Left colon (tissue), 2 donors: ENCODE results near the gene FBP1. TPM values are rescaled to one million over a fixed set of nuclear protein-coding genes. Genes with fewer than 3 reads are reported as not detected.

ENCODE experiments used
- ATAC-seq: fragments of 200-7000 bp; cut with Tn5 transposase; one replicate; pipeline ENCODE4 v1.9.1; 2020; ENCODE audit warnings: mild to moderate bottlenecking, moderate library complexity
- DNase-seq, 2 donors: peaks; one replicate each; pipeline ENCODE4 v3.0.0-alpha.2; 2020
- intact Hi-C, 2 donors: fragments of 100-400 bp; cut with DNase I in 1 of 2; cut with micrococcal nuclease in 1 of 2; formaldehyde crosslinking; loops; one replicate each; pipeline versions ENCODE4 v1.11.2 to v1.14.0; 2022; cut with DNase I, micrococcal nuclease
- total RNA-seq, 2 donors: library from RNA; stranded (reverse); fragmentation: NEBNext Ultra II Directional; extraction: Animal tissue kit (Norgen Biotek cat#: 25700); gene quantifications; one replicate each; pipeline ENCODE4 v1.2.1, GENCODE V29; 2021
- donor health status: DM: no; HTN: no; CAD: no.
- donor health status: DM: yes; HTN: yes; CAD: no.

FBP1 gene
- total RNA-seq, 2 donors from 2014 or later: 53.4 to 71.6 TPM

DNA sequence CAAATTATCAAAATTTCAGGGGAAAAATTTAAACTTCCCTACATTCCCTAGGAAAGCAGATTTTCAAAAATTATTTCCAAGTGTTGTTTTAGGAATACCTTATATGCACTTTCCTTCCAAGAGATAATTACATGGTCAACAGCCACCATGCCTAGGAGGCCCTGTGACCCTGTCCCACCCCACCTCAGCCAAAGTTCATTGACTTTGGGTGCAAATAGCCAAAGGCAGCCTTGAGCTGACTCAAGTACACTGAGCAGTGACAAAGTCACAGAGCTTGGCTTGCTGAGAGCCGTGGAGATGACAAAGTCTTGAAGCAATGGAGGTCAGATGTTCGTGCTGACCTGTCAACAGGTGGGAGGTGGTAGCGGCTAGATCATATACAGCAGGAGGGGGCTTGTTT is 24.3 kb upstream of the FBP1 start:
- intact Hi-C loops: no loop called here
- DNase-seq (no peak), ATAC-seq (no peak)

GRCh38 chr9:94663140-94663539 is 23.8 kb upstream of the FBP1 start:
- DNase-seq (no peak), ATAC-seq (peak; percentile 59)
- intact Hi-C loops: no loop called here

- intact Hi-C loops: no loop called here
- DNase-seq (no peak), ATAC-seq (no peak)
Measured at GRCh38 chr9:94657021-94657725, 17.9 kb upstream of the FBP1 start.

- peak; percentile 46 for ATAC-seq
- DNase-seq: peak in 1 of 2 donors; percentile 38
- intact Hi-C loops: no loop called here
Measured at GRCh38 chr9:94656200-94656599, 16.9 kb upstream of the FBP1 start.

- no peak for ATAC-seq
- intact Hi-C loops: no loop called here
- DNase-seq: no peak
Measured at GRCh38 chr9:94655739-94656138, 16.4 kb upstream of the FBP1 start.

DNA sequence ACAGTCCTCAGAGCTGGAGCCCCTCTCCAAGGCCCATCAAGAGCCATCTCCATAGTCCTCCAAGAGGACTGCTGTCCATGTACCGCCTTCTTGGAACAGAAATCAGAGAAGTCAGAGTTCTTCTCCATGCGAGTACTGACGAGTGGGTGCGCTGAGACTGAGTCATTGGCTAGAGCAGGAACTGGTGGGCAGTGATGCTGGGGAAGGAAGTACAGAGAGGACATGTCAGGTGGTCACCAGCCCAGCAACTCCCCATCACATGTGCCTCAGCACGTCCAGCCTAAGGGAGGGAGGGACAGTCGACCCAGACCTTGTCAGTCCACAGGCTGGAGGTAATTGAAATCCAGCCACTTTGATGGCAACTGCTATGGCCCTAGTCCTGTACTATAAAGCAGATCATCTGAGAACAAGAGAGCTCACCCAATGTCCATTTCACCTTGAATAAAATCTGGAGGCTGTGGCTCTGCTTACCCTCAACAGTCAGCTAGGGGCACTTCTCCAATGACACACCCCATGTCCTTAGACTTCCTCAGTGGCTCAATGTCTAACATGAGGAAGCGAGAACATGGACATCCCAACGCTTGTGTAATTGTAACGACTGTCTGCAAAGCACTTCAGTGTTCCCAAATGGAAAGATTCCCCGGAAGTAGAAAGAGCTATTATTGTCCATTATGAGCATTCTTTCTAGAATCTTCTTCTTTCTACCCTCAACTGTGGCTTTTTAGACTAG is 15.0 kb upstream of the FBP1 start:
- intact Hi-C loops: no loop called here
- ATAC-seq (no peak), DNase-seq (no peak)

DNA sequence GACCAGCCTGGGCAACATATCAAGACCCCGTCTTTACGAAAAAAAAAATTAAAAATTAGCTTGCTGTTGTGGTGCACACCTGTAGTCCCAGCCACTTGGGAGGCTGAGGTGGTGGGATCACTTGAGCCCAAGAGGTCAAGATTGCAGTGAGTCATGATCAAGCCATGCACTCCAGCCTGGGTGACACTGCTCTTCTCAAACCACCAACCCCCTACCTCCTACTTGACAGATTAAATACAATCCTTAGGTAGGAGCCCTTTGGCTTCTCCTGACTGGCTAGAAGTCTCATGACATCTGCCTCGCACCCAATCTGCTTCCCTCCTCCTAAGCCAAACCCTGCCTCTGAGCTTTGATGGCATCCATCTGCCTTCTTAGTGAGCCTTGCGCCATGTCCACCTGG is 11.6 kb upstream of the FBP1 start:
- intact Hi-C loops: no loop called here
- no peak for ATAC-seq
- DNase-seq: no peak

GRCh38 chr9:94649100-94649819 is 9.9 kb upstream of the FBP1 start:
- DNase-seq (no peak), ATAC-seq (peak; percentile 30)
- intact Hi-C loops: no loop called here

DNA sequence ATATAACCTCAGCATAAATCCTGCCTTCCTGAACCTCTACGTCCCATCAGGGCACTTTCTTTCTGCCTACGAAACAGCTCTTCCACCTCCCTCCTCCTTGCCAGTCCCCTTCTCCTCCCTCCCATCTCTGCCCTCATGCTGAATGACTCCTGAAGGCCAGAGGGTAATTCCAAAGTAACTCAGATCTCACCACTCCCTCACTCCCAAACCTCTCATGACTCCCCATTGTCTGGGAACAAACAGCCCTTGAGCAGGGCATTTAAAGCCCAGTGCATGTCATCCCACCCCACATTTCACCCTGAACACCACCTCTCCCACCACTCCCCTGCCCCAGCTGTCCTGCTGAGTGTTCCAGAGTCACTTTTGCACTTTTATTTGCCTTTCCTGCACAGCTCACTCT is 8.9 kb upstream of the FBP1 start:
- intact Hi-C loops: no loop called here
- ATAC-seq (no peak), DNase-seq (no peak)

DNA sequence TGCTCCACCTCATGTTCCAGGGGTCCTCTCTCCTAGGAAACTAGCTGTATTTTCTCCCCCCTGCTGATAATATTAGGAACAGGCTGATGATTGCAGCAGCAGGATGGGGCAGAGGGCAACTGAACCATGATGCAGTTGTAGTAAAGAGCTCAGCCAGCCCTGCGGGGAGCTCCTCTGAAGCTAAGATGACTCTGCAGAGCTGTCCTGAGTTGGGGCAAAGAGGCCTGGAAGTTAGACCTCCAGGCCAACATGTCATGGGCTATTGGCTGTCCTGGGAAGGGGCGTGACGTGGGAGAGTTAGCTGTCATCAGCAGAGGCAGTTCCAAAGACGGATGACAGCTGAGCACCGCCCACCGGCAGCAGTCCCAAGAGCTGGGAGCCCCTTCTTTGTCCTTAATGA is 6.6 kb upstream of the FBP1 start:
- DNase-seq (no peak), ATAC-seq (no peak)
- intact Hi-C loops: no loop called here

GRCh38 chr9:94644543-94644942 is 5.2 kb upstream of the FBP1 start:
- intact Hi-C loops: no loop called here
- peak; percentile 8 for ATAC-seq
- DNase-seq: no peak

DNA sequence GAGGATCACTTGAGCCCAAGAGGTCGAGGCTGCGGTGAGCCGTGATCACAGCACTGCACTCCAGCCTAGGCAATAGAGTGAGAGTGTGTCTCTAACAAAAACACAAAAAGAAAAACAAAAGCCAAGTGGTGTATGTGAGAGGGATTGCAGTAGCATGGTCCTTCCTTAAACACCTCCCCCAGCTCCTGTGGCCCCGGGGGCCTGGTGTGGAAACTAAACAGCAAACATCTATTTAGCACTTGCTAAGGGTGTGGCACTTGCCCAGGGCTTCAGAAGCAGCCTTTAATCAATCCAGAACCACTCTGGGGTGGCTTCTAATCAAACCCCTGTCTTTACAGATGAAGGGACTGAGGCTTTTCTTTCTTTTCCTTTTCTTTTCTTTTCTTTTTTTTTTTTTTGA is 4.4 kb upstream of the FBP1 start:
- DNase-seq (no peak), ATAC-seq (no peak)
- intact Hi-C loops: no loop called here

DNA sequence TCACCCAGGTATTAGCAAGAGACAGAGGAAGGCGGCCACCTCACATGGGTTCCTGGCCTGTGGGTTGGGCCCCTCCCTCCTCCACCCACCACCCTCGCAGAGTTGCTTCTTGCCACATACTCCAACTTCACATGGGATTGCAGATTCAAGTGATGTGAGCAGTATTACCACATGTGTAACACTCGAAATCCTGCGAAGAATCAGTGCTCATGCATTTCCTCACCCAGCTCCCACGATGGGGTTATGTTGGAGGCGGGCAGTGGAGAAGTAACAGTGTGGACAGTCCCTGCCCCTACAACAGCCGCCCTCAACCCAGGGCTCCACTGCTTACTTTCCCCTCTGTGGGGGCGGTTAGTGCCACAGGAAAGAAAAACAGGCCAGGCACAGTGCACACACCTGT is 3.9 kb upstream of the FBP1 start:
- no peak for DNase-seq
- ATAC-seq: no peak
- intact Hi-C loops: no loop called here

DNA sequence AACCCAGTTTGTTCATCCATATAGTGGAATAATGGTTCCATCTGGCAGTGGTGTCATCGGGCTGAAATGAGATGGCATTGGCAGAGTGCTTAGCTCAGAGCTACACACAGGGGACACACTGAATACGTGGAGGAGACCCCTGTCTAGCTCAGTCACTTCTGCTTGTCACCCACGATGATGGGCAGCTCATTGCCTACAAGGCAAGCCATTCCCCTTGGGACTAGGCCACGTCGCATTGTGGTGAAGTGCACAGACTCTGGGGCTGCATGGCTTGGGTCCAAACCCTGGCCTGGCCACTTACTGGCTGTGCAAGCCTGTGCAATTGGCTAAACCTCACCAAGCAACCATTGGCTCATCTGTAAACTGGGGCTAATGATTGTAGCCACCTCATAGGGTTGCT is 3.2 kb upstream of the FBP1 start:
- intact Hi-C loops: no loop called here
- ATAC-seq (no peak), DNase-seq (no peak)

DNA sequence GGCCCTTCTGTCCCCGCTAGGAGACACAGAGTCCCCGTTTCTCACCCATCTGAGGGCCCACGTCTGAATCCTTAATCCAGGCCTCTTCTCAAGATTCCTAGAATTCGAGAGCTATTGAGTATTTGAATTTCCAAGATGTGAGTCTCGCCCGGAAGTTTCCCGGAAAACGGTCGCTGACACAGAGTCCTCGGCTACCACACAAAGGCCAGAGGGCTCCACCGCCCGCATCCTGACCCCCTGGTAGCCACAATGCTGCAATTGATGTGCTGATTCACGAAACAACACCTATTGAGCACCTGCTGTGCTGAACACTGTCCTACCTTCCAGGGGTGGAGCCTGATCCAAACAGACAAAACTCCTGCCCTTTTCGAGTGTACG is 670 bp upstream of the FBP1 start:
- DNase-seq: peak in 1 of 2 donors; percentile 34
- intact Hi-C loops: no loop called here
- peak; percentile 29 for ATAC-seq

DNA sequence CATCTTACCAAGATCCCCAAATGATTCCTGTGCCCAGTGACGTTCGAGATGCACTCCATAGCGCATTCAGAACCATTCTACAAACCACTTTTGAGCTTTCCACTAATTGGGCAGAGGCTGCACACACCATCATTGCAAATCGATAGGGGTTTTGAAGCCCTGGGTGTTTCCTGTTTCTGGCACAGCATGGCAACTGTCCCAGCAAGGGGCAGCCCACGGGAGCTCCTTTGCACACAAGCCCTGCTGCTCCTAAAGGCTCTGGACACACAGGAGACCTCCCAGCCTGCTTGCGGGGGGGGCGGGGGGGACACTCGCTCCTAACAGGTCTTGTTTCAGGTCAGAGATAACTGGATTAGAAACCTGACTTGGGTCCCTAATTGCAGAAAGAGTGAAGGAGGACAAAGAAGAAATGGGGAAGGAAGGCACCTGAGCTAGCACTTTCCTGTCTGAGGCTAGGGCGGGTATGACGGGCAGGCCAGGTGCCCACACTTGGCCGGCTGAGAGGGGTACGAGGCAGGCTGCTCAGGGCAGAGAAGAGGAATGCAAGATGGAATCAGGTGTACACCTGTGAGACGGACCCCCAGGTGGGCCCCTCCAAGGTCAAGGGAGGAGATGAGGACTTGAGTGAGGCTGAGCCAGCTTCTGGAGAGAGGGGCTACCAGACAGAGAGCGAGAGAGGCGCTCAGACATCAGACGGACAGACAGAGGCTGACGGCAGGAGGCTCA is 820 bp downstream of the FBP1 start:
- peak in 1 of 2 donors; percentile 36 for DNase-seq
- intact Hi-C loops: no loop called here
- ATAC-seq: peak; percentile 49

DNA sequence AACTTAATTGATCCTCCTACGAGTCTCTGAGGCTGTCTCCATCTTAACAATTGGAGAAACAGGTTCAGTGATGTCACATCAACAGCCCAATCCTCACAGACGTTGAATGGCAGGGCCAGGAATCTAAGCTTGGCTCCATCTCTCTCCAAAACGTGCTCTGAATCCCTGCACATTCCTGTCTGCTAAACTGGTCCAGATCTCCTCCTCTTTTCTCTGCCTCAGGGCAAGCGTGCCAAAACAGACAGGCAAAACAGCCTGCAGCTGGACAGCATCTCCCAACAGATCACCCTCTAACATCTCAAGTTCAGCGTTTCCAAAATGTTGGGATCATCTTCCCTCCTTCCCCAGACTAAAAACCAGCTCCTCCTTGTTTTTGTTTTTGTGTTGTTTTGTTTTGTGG is 6.6 kb downstream of the FBP1 start:
- ATAC-seq: no peak
- no peak for DNase-seq
- intact Hi-C loops: no loop called here

- peak; percentile 73 for ATAC-seq
- no peak for DNase-seq
- intact Hi-C loops: no loop called here
Measured at GRCh38 chr9:94631599-94631998, 7.7 kb downstream of the FBP1 start.

DNA sequence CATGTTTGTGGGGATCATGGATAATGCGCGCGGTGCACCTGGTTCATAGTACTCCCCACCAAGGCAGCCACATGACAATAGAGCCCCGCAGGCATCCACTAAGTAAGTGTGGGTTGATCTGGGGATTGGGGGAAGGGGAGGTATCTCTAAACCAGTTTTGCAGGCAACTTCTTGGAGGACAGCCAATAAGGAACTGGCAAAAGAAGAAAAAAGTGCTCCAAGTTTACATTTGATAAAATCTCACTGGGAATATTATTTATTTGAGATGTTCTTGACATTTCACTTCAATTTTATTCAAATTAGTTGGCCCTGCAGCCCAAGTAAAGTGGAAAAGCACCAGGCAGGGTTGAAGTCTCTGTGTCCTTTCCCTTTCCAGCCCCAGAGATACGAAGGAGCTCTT is 8.5 kb downstream of the FBP1 start:
- intact Hi-C loops: no loop called here
- DNase-seq: no peak
- peak; percentile 65 for ATAC-seq

GRCh38 chr9:94630281-94630680 is 9.0 kb downstream of the FBP1 start:
- ATAC-seq (peak; percentile 17), DNase-seq (no peak)
- intact Hi-C loops: no loop called here
